Mesothelial cell of epicardium (in vitro differentiated cells): ENCODE data around the gene BACE2. TPM values are rescaled to one million over a fixed set of nuclear protein-coding genes. Genes with fewer than 3 reads are reported as not detected.

Source experiments
- DNase-seq, 2 experiments: peaks; one replicate each; pipeline ENCODE4 v3.0.0; 2021; ENCODE audit warnings: low spot score in 2 of 2; ENCODE audit not compliant: unreplicated experiment in 2 of 2
- H3K27ac Mint-ChIP-seq: 2 replicates; pipeline ENCODE4 v1.8.0; 2021; ENCODE audit warnings: mixed read lengths
- H3K27me3 Mint-ChIP-seq: 2 replicates; pipeline ENCODE4 v1.8.0; 2021; ENCODE audit warnings: low read depth, mixed read lengths
- H3K36me3 Mint-ChIP-seq: 2 replicates; pipeline ENCODE4 v1.8.0; 2021; ENCODE audit warnings: mixed read lengths
- H3K4me1 Mint-ChIP-seq: 2 replicates; pipeline ENCODE4 v1.8.0; 2021; ENCODE audit warnings: mixed read lengths
- H3K4me3 Mint-ChIP-seq: 2 replicates; pipeline ENCODE4 v1.8.0; 2021; ENCODE audit warnings: mild to moderate bottlenecking, moderate library complexity, mixed read lengths
- H3K9me3 Mint-ChIP-seq: 2 replicates; pipeline ENCODE4 v1.8.0; 2021; ENCODE audit warnings: mixed read lengths
- total RNA-seq: library from RNA; stranded (reverse); gene quantifications from 3 replicates; pipeline ENCODE4 v1.2.1, GENCODE V29; 2021
- TF ChIP-seq, protein P1 (sequence below): fragments of 200-600 bp; sonication (generic); IDR thresholded peaks from one replicate; pipeline ENCODE4 v1.5.0; 2021; ENCODE audit warnings: antibody characterized with exemption; ENCODE audit not compliant: unreplicated experiment

Gene BACE2
- total RNA-seq, 1 donor from 2014 or later, result 31.3 TPM

- no peak for DNase-seq
- Mint-ChIP-seq H3K4me1 (peaks cover 3% of the 10 kb centered on the region), H3K4me3 (no peak overlapping the region), H3K27me3 (peaks cover 25% of the 10 kb centered on the region), H3K27ac (no peak overlapping the region), H3K9me3 (no peaks in the 10 kb centered on the region), H3K36me3 (no peaks in the 10 kb centered on the region)
- TF ChIP-seq, protein P1, sequence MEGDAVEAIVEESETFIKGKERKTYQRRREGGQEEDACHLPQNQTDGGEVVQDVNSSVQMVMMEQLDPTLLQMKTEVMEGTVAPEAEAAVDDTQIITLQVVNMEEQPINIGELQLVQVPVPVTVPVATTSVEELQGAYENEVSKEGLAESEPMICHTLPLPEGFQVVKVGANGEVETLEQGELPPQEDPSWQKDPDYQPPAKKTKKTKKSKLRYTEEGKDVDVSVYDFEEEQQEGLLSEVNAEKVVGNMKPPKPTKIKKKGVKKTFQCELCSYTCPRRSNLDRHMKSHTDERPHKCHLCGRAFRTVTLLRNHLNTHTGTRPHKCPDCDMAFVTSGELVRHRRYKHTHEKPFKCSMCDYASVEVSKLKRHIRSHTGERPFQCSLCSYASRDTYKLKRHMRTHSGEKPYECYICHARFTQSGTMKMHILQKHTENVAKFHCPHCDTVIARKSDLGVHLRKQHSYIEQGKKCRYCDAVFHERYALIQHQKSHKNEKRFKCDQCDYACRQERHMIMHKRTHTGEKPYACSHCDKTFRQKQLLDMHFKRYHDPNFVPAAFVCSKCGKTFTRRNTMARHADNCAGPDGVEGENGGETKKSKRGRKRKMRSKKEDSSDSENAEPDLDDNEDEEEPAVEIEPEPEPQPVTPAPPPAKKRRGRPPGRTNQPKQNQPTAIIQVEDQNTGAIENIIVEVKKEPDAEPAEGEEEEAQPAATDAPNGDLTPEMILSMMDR, result no peak
Measured at GRCh38 chr21:41321211-41321907, 153.4 kb downstream of the BACE2 start.

GRCh38 chr21:41321908-41322495 lies 154.0 kb downstream of the BACE2 start:
- DNase-seq, result no peak
- Mint-ChIP-seq H3K4me3 (no peak overlapping the region), H3K36me3 (no peaks in the 10 kb centered on the region), H3K9me3 (no peaks in the 10 kb centered on the region), H3K4me1 (peaks cover 3% of the 10 kb centered on the region), H3K27ac (no peak overlapping the region), H3K27me3 (peaks cover 22% of the 10 kb centered on the region)
- TF ChIP-seq, protein P1, result no peak

DNA sequence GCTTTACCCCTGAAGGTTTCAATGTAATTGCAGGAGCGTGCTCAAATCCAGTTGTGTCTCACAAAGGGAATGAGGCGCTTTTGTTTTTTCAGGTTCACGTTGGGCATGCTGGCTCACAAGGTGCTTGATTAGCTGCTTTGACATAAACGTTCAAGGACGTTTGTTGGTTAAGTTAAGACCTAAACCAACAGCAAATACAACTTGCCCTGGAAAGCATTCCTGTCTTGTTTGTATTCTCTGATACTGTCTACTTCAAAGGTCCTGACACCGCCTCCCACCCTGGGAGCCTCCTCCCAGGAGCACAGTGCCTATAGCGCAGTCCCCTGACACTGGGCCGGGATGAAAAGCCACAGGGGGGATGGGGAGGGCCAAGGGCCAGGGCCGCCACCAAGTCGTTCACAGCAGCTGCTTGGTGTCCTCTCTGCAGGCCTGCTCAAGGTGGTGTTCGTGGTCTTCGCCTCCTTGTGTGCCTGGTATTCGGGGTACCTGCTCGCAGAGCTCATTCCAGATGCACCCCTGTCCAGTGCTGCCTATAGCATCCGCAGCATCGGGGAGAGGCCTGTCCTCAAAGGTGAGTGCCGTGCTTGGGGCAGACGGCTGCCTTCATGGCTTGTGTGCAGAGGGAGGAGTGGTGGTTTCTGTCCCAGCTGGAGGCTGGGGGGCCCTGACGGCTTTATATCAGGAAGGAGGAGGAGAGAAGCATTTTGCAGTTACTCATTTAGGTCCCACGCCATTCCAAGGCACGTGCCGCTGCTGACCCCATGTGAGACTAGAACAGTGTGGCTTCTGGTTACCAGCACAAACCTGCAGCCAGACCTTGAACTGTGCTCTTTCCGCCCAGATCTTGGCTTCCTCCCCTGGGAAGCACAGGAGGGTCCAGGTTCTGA lies 154.8 kb downstream of the BACE2 start:
- no peak overlapping the region for H3K4me3 Mint-ChIP-seq
- TF ChIP-seq, protein P1, result no peak
- H3K36me3 Mint-ChIP-seq, result no peaks in the 10 kb centered on the region
- no peaks in the 10 kb centered on the region for H3K4me1 Mint-ChIP-seq
- H3K27ac Mint-ChIP-seq, result no peak overlapping the region
- no peaks in the 10 kb centered on the region for H3K9me3 Mint-ChIP-seq
- peaks cover 15% of the 10 kb centered on the region for H3K27me3 Mint-ChIP-seq
- DNase-seq, result no peak

- Mint-ChIP-seq H3K27me3 (peaks cover 5% of the 10 kb centered on the region), H3K9me3 (no peaks in the 10 kb centered on the region), H3K4me1 (no peaks in the 10 kb centered on the region), H3K4me3 (no peak overlapping the region), H3K27ac (no peak overlapping the region), H3K36me3 (no peaks in the 10 kb centered on the region)
- TF ChIP-seq, protein P1, result no peak
- no peak for DNase-seq
Measured at GRCh38 chr21:41325138-41325912, 157.4 kb downstream of the BACE2 start.

DNA sequence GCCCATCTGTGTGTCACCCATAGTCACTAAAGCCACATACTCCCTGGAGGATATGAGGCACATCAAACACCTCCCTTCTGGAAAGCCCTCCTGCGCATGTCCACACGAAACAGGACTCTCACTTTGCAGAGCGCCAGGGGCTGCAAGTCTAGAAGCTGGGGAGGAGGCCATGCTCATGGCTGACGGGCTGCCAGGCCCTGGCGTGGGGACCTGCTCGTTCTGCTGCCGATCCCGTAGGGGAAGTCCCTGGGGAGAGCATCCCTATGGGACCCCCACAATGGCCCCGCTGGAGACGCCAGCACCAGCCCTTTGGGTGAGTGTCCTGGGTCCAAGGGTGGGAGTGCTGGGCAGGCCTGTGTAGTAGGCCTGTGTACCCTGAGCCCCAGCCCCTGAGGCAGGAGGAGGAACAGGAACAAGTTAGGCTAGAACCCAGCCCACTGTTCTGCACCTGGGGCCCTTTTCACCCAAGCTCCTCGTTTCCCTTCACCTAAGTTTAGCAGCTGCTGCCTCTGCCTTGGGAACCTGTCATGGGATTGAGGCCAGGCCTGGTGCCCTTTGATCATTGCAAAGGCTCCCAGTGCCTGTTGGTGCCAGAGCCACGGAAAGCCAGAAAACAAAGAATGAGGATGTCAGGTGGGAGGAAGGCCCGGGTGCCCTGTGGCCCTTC lies 158.6 kb downstream of the BACE2 start:
- H3K36me3 Mint-ChIP-seq, result no peaks in the 10 kb centered on the region
- no peak overlapping the region for H3K27ac Mint-ChIP-seq
- TF ChIP-seq, protein P1, result no peak
- no peak overlapping the region for H3K4me3 Mint-ChIP-seq
- H3K9me3 Mint-ChIP-seq, result no peaks in the 10 kb centered on the region
- no peak for DNase-seq
- no peaks in the 10 kb centered on the region for H3K4me1 Mint-ChIP-seq
- H3K27me3 Mint-ChIP-seq, result peaks cover 2% of the 10 kb centered on the region
